A549 (cell line): ENCODE data around the gene SLC31A2.

Experiments used
- BHLHE40 ChIP-seq: IDR thresholded peaks from 2 replicates; pipeline ENCODE4 v1.6.1; 2012; ENCODE audit warnings: low read depth, low read length, inconsistent platforms
- CTCF ChIP-seq: fragments of >200 bp; sonication (Bioruptor Twin); formaldehyde crosslinking; IDR thresholded peaks from 3 replicates; pipeline ENCODE4 v1.5.1; 2016
- EP300 ChIP-seq, 2 experiments: fragments of >200 bp; sonication (Bioruptor Twin); formaldehyde crosslinking; IDR thresholded peaks; 2 replicates in 1 of 2; 3 replicates in 1 of 2; pipeline ENCODE4 v1.6.1; 2016 to 2017
- FOSL2 ChIP-seq, 2 experiments: fragments of 450-650 bp in 1 of 2; fragments of >200 bp in 1 of 2; sonication (Bioruptor Twin) in 1 of 2; formaldehyde crosslinking; IDR thresholded peaks; 2 replicates each; pipeline versions ENCODE4 v1.5.0 to v1.6.1; 2016 to 2020; ENCODE audit warnings: mild to moderate bottlenecking in 1 of 2, moderate library complexity in 1 of 2
- JUNB ChIP-seq: fragments of >200 bp; sonication (Bioruptor Twin); formaldehyde crosslinking; IDR thresholded peaks from 2 replicates; pipeline ENCODE4 v1.6.1; 2016
- MAX ChIP-seq: IDR thresholded peaks from 2 replicates; pipeline ENCODE4 v1.6.1; 2012
- MYC ChIP-seq: IDR thresholded peaks from 2 replicates; pipeline ENCODE4 v1.6.1; 2012; ENCODE audit warnings: mild to moderate bottlenecking, inconsistent platforms, low read length, improper control_type of control experiment, borderline replicate concordance
- NPAS2 ChIP-seq: fragments of 250-450 bp; sonication (Bioruptor Pico); IDR thresholded peaks from 2 replicates; pipeline ENCODE4 v1.8.0; 2022; ENCODE audit warnings: mild to moderate bottlenecking, moderate library complexity, borderline replicate concordance
- RCOR1 ChIP-seq: fragments of 150-350 bp; IDR thresholded peaks from 2 replicates; pipeline ENCODE4 v1.6.1; 2014; ENCODE audit warnings: antibody characterized with exemption, low read length, low read depth

DNA sequence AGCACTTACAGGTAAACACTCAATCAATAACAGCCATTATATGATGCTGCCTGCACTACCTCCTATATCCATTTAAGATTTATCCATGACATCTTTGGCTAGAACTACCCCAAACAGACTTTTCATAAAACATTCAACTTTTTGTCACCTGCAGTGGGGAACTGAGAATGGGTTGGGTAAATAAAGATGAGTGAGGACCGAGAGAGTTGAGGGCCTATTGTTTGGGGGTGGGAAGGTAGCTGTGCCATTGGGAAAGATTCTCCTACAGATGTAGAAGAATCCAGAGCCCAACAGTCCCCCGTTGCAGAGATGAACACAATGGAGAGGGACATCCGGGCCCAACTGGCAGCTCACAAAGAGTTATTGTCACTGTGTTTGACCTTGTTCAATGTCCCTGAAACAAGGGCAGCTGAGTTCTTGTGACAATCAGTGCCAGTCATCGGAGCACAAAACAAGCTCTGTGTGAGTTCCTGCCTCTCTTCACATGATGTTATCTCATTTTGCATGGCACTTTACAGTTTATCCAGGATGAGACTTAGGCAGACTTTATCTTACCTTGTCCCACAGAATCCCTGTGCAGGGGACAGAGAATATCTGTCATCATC lies 11.5 kb upstream of the SLC31A2 start:
- no peak for TF ChIP-seq CTCF
- no peak for TF ChIP-seq NPAS2 (CRISPR knock-in tag)
- TF ChIP-seq JUNB = no peak
- TF ChIP-seq MYC = no peak
- TF ChIP-seq BHLHE40 = no peak
- no peak for TF ChIP-seq MAX
- no peak for TF ChIP-seq EP300 (IDR thresholded peaks at IDR 0.05)
- TF ChIP-seq RCOR1 = no peak
- no peak for TF ChIP-seq FOSL2 (IDR thresholded peaks at IDR 0.05)
- no peak for TF ChIP-seq FOSL2 (CRISPR knock-in tag; IDR thresholded peaks at IDR 0.05)
